GM21619 (cell line): Measurements from ENCODE around the gene AKAP1.

Experiments
- ATAC-seq: cut with Tn5 transposase; IDR thresholded peaks from one replicate; pipeline ENCODE4 v1.9.1; 2021; ENCODE audit not compliant: unreplicated experiment

AKAP1 gene

GRCh38 chr17:57125866-57126265, 40.8 kb downstream of the AKAP1 start:
- ATAC-seq: no peak

- no peak for ATAC-seq
These were observed 45.8 kb downstream of the AKAP1 start for GRCh38 chr17:57130708-57131461.

- no peak for ATAC-seq
These were observed 47.6 kb downstream of the AKAP1 start for GRCh38 chr17:57132663-57133062.

GRCh38 chr17:57133486-57133885, 48.4 kb downstream of the AKAP1 start:
- ATAC-seq: no peak

GRCh38 chr17:57135026-57135788, 50.2 kb downstream of the AKAP1 start:
- no peak for ATAC-seq

- ATAC-seq: no peak
These were observed 50.8 kb downstream of the AKAP1 start for GRCh38 chr17:57135789-57136291.

GRCh38 chr17:57136355-57136754, 51.3 kb downstream of the AKAP1 start:
- ATAC-seq: no peak

GRCh38 chr17:57138030-57138911, 53.2 kb downstream of the AKAP1 start:
- ATAC-seq: no peak

- no peak for ATAC-seq
These were observed 54.0 kb downstream of the AKAP1 start for GRCh38 chr17:57138956-57139576.

- no peak for ATAC-seq
These were observed 55.3 kb downstream of the AKAP1 start for GRCh38 chr17:57140316-57140715.

- ATAC-seq: no peak
These were observed 57.9 kb downstream of the AKAP1 start for GRCh38 chr17:57142925-57143324.

GRCh38 chr17:57143361-57143760, 58.3 kb downstream of the AKAP1 start:
- ATAC-seq: no peak

- ATAC-seq: no peak
These were observed 58.9 kb downstream of the AKAP1 start for GRCh38 chr17:57143919-57144318.

- ATAC-seq: no peak
These were observed 59.5 kb downstream of the AKAP1 start for GRCh38 chr17:57144567-57144966.

GRCh38 chr17:57145347-57145746, 60.3 kb downstream of the AKAP1 start:
- no peak for ATAC-seq

GRCh38 chr17:57146273-57146672, 61.2 kb downstream of the AKAP1 start:
- ATAC-seq: no peak

- ATAC-seq: no peak
These were observed 66.8 kb downstream of the AKAP1 start for GRCh38 chr17:57151798-57152197.

- no peak for ATAC-seq
These were observed 68.0 kb downstream of the AKAP1 start for GRCh38 chr17:57152967-57153528.

- no peak for ATAC-seq
These were observed 69.9 kb downstream of the AKAP1 start for GRCh38 chr17:57154921-57155320.

- ATAC-seq: no peak
These were observed 73.3 kb downstream of the AKAP1 start for GRCh38 chr17:57158325-57158724.
